CD4-positive, alpha-beta T cell treated with Interleukin-4 for 4 hours (primary cell): ENCODE data around the gene APP.
"Not testable (repeated sequence)": the region's sequence is repeated elsewhere in the genome, so short reads cannot be mapped to it uniquely, and the experiment has no call there.

Source experiments
- DNase-seq: peaks from one replicate; pipeline ENCODE4 v3.0.0-alpha.2; 2020

The APP gene

DNA sequence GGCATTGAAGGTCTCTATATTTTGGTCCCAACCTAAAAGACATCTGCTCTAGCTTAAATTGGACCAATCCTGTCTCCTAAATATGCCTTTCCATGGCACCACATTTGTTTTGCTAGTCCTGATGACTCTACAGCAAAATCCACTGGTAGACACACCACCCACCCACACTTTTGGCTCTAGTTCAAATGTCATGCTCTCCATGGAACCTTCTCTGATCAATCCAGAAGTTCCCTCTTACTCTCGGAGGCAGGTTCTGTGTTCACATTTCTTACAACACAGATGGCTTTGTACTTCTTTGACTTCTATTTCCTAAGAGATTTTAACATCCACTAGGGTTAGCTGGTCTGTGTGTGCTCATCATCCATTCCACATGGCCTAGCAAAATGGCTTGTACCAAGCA is 151.3 kb downstream of the APP start:
- DNase-seq = no peak

DNA sequence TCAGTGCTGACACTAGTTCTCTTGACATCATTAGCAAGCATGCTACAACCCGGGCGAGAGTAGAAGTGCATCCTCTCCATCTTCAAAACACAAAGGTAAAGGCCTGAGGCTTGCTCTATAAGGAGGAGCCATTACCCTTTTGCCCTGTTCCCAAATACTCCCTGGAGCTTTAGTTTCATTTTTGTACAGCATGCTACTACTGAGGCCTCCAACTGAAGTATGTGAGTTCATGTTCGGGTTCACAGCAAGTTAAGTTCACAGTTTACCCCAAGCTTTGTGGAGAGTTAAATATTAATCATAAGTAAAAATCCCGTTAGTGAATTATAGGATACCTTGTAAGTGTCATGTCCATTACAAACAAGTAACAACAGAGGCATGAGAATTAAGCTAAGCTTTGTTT is 156.6 kb downstream of the APP start:
- no peak for DNase-seq

DNA sequence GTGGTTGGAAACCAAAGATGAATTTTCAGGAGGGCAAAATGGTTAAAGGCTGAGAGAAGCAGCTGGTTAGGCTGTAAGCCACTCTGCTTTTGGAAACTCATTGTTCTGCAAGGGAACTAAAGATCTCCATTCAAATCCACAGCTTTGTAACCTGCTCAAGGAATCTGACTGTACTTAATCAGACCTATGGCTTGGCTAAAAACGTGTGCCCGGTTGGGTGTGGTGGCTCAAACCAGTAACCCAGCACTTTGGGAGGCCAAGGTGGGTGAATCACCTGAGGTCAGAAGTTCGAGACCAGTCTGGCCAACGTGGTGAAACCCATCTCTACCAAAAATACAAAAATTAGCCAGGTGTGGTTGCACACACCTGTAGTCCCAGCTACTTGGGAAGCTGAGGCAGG is 158.1 kb downstream of the APP start:
- DNase-seq = not testable (repeated sequence)

DNA sequence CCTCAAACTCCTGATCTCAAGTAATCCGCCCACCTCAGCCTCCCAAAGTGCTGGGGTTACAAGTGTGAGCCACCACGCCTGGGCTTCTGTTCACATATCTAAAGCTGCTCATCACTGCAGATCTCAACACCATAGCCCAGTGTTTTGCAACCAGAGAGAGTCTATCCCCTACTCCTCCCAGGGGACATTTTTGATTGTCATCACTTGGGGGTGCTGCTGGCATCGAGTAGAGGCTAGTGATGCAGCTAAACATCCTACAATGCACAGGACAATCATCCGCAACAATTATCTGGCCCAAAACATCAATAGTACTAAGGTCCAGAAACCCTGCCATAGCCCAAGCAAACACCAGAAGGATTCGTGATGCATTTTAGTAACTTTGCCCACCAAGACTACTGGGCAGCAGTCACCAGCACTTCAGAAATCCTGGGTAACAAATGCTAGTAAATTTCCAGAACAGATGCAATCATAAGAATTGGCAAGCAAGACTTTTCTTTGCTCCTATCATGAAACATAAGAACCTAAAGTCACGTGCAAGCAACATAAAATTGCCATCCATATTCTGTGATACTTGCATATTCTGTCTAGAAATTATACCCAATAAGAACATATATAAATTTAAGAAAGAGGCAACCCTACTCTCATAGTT is 159.2 kb downstream of the APP start:
- no peak for DNase-seq

DNA sequence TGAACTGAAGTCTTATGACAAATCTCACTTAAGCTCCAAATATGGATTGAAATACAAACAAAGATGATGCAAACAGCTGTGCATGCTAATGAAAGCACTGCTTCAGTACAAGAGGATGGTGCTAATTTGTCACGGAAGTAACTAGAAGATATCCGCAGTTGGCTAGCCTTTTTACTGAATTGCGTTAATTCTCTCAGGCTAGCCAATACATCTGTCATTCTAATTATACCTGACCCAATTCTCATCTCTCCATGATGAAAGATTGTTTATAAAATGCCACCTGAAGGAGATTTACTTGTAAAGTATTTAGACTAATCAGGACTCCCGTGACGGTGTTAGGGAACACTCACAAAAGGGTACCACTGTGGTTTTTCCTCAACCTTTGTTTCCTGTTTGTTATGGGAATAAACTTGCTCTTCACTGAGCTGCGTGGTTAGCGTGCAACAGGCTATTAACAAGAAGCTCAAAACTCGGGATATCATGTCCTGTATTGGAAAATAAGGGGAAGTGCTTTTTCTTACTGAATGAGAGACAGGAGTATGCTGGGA is 162.5 kb downstream of the APP start:
- no peak for DNase-seq

DNA sequence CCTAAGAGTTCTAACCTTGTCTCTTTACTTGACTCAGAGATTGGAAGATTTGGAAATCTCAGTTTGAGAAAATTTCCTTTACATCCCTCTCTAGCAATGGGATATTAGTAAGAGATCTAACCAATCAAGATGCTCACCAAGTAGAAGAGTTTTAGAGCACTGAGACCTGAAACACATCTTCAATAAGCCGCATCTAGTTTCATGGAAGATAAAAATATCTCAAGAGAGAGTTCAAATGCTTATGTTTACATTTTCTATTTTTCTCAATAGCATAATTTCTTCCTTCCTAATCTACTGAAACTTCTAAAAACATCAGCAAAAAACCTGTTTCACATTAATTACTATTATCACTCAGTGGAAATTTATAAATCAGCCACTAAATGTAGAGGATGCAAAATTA is 165.1 kb downstream of the APP start:
- no peak for DNase-seq

DNA sequence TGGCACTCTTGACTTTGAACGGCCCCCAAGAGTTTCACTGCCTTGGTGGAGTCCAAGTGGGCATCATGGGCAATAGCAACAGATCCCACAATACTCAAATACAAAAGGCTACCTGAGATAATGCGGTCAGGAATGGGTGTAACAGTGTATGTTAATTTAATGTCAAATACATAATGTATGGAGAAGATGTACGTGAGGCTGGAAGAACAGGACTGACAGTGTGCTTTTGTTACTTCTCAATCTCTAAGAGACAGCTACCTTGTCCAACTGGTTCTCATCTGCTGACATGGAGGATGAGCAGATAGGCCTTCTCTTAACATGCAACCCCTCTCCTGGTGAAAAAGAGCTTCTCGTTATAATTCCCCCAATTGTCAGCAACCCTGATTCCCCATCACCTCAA is 167.2 kb downstream of the APP start:
- DNase-seq = no peak

DNA sequence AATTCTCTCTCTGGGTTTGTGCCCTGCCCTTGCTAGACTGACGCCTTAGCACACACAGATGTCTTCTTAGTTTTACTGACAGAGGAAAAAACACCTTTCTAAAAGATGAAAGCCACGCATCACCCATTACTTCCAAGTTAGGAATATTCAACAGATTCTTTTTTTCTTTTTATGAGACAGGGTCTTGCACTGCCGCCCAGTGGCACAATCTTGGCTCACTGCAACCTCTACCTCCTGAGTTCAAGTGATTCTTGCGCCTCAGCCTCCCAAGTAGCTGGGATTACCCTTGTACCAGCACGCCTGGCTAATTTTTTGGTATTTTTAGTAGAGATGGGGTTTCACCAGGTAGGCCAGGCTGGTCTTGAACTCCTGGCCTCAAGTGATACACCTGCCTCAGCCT is 169.2 kb downstream of the APP start:
- no peak for DNase-seq

DNA sequence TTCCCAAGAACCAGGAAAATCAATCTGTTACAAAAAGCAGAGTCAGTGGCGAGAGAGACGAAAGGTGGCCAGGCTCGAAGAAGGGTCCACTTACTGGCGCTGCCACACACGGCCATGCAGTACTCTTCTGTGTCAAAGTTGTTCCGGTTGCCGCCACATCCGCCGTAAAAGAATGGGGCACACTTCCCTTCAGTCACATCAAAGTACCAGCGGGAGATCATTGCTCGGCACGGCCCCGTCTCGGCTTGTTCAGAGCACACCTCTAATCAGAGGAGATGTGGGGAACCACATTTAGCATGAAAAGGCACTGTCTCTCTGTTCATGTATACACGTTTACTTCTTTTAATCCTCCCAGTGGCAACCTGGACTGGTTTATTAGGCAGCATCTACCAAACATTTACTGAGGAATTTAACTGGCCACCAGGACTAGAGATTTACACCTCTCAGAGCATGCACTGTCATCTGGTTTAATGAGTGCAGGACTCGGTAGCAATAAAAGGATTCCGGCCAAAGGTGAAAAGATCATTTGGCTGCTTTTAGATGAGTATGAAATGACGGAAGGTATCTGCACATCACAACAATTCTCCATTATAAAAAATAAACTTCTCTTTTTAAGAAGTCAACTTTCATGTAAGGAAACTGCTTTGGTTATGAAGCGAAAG is 170.5 kb downstream of the APP start:
- DNase-seq = peak; percentile 11

DNA sequence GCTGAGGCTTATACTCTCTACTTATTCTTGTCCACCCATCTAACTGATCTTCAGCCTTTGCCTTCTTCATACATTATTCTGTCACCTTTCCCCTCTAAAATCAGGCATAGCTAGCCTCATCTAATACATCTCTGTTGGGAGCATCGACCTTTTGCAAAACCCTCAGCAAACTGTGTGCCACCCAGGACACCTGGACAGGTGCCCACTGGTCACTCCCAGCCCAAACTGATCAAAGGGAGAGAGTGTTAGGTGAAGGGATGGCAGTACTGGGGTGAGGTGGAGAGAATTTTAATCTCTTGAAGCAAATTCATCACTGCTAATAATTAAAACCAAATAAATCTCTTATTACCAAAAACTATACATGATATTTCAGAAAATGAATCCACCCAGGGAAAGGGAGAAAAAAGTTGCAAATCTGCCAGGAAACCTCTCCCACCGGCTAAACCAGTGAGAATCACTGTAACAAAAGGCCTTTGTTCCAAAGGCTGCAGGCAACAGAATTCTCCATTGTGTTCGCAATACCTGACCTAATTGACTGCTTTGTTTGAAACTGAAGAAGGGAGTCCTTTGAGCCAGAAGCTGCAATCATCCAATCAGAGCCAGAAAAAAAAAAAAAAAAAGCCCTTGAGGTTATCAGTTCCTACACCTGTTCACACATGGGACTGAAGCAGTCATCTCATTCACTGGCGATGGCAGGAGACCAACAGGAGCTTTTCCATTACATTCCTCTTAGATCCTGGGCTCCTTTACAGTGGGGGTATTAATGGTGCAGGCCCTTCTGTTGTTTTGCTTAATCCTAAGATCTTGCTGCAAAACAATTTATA is 172.6 kb downstream of the APP start:
- DNase-seq = no peak

DNA sequence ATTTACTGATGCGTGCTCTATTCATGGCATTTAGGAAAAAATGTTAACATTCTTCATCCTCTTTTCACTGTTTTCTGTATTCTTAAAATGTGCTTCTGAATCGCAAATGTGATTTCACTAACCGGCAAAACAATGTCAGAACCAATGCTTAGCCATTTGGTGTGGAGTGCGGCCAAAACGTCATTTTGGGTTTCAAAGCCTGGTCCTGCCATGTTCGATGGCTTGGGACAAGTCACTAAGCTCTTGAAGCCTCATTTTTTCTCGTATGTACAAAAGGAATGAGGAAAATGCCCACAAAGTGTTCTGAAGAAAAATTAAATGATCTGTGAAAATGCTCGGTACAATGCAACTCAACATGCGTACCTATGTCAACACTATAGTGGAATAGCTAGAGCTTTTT is 175.3 kb downstream of the APP start:
- no peak for DNase-seq

DNA sequence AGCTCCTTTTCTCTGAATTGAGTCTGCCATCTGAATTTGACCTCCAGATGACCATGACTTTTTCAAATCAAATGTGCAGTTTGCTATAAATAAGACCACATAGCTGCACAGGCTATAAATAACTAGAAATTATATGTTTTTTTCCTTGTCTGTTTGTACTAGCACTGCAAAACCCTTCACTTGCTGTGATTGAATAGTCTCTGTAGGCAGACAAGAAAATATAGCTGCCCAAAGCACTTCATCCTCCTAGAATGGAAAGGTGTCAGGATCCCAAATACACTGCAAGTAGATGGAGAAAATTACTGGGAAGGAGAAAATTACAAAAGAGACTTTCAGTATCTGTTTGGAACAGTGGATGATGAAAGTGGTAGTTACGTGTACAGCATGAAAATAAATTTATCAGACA is 175.8 kb downstream of the APP start:
- no peak for DNase-seq

DNA sequence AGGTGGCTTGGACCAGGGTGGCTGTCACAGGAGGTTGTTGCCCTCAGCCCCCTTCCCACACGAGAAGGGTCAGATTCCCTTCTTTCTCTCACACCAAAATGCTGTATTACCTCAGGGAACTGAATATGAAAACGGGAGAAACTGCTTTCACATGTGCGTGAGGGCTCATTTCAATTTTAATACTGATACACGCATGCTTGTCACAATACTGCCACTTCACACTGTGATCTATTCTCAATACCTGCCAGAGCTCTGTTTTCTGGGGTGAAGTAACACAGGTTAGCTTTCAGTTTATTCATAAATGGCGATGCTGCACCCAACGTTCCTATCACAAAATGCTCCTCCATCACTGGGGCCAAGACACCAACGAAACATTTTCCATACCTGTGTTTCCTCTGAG is 181.8 kb downstream of the APP start:
- DNase-seq = no peak

DNA sequence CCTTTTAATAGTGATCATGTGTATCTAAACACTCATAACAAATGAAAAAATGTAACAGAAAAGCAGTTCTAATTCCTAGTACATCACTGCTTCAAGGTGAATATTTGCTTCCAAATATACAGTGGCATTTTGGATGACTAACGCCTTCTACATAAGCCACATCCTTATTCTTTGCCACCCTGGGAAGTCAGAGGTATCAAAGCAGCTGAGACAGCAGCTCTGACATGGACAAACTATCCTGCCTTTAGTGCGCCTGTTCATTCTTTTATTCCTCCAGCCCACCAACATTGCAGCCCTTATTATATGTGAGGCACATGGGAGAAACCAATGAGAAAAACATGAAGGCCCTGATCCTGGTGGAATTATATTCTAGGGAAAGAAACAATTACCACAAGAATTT is 183.0 kb downstream of the APP start:
- DNase-seq = no peak

DNA sequence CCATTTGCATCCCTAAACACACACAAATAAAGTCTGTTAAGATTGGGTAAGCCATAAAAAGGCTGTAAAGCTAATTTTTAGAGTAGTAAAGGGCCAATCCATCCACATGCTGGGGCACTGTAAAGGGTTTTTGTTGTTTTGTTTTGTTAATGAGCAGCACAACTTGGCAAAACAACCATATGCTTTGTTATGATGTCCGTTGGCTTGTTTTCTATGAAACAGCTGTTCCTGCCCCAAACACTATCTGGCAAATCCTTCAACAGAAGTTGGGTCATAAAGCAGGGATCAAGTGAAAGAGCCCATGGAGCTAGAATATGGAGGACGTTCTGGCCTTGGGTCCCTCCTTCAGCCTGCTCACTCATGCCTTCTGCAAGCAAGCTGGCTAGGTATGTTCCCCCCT is 183.6 kb downstream of the APP start:
- DNase-seq = no peak

DNA sequence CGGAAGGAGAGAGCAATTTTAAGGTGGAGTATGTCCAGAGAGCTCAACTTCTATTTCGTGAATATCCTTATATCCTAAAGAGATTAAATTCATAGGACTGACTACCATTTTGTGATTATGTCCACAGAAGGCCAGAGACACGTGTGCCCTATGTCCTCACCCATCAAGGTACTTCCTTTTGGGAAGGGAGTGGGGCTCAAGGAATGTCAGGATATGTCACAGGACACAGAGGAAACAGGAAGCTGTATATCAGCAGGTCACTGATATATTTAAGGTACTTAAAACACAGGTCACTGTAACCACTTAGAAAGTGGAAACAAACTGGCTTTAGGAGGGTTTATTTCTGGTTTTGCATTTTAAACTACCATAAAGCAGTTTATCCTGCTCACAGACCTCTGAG is 184.6 kb downstream of the APP start:
- no peak for DNase-seq

DNA sequence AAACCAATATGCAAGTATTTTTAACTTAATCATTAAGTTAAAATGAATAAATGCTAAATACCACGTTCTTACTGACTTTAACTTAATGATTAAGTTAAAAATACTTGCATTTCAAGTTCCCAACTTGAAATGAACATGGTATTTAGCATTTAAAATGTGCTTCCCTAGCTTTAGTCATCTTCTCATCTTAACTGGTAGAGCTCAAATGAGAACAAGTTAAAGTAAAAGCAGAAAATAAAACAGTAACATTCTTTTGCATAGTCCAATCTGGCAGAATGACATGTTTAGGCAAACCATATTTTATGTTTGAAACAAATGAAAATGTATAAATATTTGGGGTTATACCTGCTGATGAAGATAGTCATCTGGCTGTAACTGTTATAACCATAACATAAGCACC is 186.0 kb downstream of the APP start:
- DNase-seq = no peak

DNA sequence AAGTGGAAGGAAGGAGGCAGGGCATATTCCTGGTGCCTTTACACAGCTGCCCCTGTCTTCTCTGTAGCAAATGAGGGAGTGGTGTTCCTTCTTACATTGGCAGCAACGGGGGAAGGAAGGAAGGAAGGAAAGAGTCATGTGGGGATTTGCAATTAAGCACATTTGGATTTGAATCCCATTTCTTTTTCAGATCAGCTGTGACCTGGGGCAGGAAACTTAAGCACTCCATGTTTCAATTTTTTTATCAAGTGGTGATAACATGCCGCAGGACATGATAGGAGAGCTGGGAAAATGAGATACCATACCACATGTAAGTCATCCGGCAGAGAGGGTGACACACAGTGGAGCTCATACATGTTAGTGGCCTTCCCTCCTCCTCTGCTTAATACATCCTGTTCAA is 186.8 kb downstream of the APP start:
- DNase-seq = no peak

DNA sequence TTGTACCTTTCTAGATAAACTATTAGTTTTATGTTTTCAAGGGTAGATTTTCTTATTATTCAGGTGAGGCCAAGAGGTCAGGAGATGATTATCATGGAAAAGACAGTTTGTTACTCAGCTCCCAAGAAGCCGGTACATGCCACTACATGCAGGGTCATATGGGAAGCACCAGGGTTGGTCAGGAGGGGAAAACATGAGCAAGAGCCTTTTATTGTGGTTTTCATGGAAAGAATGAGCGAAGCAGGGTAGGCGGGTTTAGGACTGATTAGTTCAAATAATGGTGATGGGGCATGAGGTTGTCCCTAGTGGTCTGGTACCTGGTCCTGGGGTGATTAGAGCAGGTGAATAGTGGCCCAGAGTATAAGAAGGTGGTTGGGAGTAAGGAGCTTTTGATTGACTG is 189.9 kb downstream of the APP start:
- DNase-seq = no peak

DNA sequence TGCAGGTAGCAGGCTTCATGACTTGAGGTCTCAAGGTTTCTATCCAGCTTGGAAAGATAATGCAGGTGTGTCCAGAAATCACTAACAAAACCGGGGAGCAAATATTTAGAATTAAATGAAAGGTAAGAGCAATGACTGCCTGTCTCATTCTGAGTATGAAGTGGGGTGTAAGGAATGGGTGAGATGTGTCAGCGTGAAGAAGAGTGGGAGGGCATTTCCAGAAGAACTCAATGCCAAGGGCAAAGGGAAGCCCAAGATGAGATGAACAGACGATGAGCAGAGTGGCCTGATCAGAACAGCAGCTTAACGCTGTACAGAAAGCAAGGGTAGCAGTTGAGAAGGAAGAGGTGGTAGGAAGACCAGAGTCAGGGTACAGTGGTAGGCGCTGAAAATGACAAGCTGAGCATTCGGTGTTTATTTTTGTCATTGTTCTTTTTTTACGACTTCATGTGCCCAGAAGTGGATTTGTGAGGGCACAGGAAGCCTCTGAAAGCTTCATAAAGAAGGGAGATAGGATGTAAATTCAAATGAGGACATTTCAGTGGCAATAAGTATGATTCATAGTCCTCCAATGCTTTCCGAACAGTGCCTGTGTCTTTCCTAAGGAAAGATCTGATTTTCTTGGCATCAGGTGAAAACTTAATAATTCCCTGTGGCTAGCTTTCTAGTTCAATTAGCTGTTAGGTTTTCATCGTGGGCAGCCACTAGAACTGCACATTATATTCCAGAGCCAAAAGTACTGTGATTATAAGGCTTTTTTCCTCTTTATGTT is 190.5 kb downstream of the APP start:
- no peak for DNase-seq

DNA sequence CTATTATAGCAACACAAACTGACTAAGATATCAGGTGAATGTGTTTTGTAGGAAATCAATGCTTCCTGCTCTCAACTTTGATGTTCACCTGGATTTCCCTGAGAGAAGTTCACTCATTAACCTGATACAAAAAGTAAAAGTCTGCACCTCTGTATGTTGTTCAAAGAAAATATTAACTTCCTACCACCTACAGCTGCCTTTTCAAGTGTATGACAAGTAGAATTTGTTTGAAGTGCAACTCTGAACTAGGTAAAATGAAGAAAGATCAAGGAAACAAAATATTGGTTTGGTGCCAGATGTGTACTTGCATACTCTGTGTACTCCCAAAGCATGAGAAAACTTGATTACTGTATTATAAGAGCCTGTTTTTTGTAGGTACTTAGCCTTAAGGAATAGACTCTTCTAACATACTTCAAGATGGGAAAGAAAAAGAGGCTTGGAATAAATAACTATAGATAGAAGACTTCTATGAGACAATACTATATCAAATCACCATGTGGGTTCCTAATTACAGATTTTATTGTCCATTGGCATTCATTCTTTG is 193.4 kb downstream of the APP start:
- DNase-seq = no peak

DNA sequence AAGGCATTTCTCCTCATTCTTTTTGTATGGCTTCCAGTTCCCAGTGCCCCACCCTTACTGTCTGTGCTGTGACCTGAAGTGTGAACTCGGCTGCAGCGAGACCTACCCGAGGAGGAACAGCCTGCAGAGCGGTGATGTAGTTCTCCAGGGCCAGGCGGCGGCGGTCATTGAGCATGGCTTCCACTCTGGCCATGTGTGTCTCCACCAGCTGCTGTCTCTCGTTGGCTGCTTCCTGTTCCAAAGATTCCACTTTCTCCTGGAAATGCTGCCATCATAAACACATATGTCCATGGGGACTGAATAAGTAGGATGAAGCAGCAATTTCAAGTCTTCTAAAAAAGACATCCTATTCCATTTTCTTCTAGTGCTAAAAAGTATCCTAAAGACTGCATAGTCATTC is 195.6 kb downstream of the APP start:
- DNase-seq = no peak
